Body of pancreas (tissue), 4 donors: Measurements from ENCODE around the gene SYNPO. TPM values are rescaled to one million over a fixed set of nuclear protein-coding genes. Genes with fewer than 3 reads are reported as not detected.

Experiments used
- ATAC-seq: fragments of 150-250 bp; one replicate; pipeline ENCODE4 v1.9.1; 2016
- DNase-seq, 4 donors: peaks; one replicate each; pipeline ENCODE4 v3.0.0-alpha.2; 2019
- H3K27ac ChIP-seq, 4 donors: fragments of 200-600 bp; sonication (generic); 1 replicate in 3 of 4; 2 replicates in 1 of 4; pipeline versions ENCODE4 v1.5.1 to v1.6.1; 2016 to 2019; ENCODE audit warnings: mild to moderate bottlenecking in 1 of 4, mixed read lengths in 1 of 4, moderate library complexity in 1 of 4
- H3K27me3 ChIP-seq, 2 donors: fragments of 200-600 bp; sonication (generic); one replicate each; pipeline ENCODE4 v1.6.0; 2016; ENCODE audit warnings: mild to moderate bottlenecking in 1 of 2
- H3K36me3 ChIP-seq, 2 donors: fragments of 200-600 bp; sonication (generic); replicated peaks in 1 of 2; 2 replicates each; pipeline ENCODE4 v1.5.1; 2016; ENCODE audit warnings: low read depth in 2 of 2; ENCODE audit not compliant: insufficient read depth in 1 of 2
- H3K4me1 ChIP-seq: fragments of 200-600 bp; sonication (generic); one replicate; pipeline ENCODE4 v1.6.0; 2016
- H3K4me3 ChIP-seq, 2 donors: fragments of 200-600 bp; sonication (generic); 1 replicate in 1 of 2; 2 replicates in 1 of 2; pipeline ENCODE4 v1.5.1; 2016 to 2019
- H3K9me3 ChIP-seq, 3 donors: fragments of 200-600 bp; sonication (generic); 1 replicate in 2 of 3; 2 replicates in 1 of 3; pipeline ENCODE4 v1.5.1; 2016
- POLR2A ChIP-seq, 3 donors: fragments of 450-650 bp; IDR thresholded peaks; one replicate each; pipeline ENCODE4 v1.6.1; 2016; ENCODE audit warnings: antibody characterized with exemption in 3 of 3, mild to moderate bottlenecking in 2 of 3
- WGBS, 2 donors: methylation state at CpG; one replicate each; pipeline ENCODE4 v1.1.5; 2017; 5-methylcytosine and 5-hydroxymethylcytosine counted together
- intact Hi-C: fragments of 100-400 bp; cut with DNase I; formaldehyde crosslinking; loops from one replicate; pipeline ENCODE4 v1.15.1; 2023
- total RNA-seq, 2 donors: library from RNA; depleted of rRNA; stranded (reverse); fragments of >200 nt; gene quantifications; one replicate each; pipeline ENCODE4 v1.1.0, GENCODE V29; 2016
- TF ChIP-seq, protein P1 (sequence below), 7 experiments: fragments of 450-650 bp in 4 of 7; fragments of 200-600 bp in 3 of 7; sonication (generic) in 3 of 7; IDR thresholded peaks; one replicate each; pipeline ENCODE4 v1.5.1; 2016 to 2019; ENCODE audit warnings: antibody characterized with exemption in 7 of 7

SYNPO gene
- total RNA-seq, 2 donors from 2014 or later: 18.4 to 40.9 TPM

DNA sequence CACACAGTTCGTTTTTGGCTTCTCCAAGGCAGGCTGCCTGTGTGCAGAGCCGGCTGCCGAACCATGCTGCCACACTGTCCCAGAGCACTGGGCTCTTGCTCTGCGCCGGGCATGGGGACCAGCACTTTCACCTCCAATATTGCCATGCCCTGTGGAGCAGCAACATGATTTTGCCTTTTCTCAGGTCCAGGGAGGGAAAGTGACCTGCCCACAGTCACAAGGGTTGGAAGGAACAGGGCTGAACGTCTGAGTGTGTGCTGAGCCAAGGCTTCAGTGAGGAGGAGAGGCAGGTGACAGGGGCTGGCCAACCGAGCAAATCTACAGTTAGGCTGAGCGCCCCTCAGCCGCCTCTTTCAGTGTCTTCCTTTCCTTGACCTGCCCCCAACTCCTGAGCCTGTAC is 34.0 kb upstream of the SYNPO start:
- Histone ChIP-seq H3K9me3 (no peaks in the 10 kb centered on the region), H3K36me3 (no peaks in the 10 kb centered on the region), H3K4me3 (no peak overlapping the region), H3K4me1 (peaks cover 3% of the 10 kb centered on the region), H3K27ac (no peak overlapping the region), H3K27me3 (no peaks in the 10 kb centered on the region)
- TF ChIP-seq, protein P1, sequence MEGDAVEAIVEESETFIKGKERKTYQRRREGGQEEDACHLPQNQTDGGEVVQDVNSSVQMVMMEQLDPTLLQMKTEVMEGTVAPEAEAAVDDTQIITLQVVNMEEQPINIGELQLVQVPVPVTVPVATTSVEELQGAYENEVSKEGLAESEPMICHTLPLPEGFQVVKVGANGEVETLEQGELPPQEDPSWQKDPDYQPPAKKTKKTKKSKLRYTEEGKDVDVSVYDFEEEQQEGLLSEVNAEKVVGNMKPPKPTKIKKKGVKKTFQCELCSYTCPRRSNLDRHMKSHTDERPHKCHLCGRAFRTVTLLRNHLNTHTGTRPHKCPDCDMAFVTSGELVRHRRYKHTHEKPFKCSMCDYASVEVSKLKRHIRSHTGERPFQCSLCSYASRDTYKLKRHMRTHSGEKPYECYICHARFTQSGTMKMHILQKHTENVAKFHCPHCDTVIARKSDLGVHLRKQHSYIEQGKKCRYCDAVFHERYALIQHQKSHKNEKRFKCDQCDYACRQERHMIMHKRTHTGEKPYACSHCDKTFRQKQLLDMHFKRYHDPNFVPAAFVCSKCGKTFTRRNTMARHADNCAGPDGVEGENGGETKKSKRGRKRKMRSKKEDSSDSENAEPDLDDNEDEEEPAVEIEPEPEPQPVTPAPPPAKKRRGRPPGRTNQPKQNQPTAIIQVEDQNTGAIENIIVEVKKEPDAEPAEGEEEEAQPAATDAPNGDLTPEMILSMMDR (IDR thresholded peaks at IDR 0.05): no peak
- WGBS, 2 donors: 74 to 89% methylated on average over 6 to 9 of the region's 9 CpGs
- ATAC-seq (no peak), DNase-seq (no peak)
- intact Hi-C loops: no loop called here

DNA sequence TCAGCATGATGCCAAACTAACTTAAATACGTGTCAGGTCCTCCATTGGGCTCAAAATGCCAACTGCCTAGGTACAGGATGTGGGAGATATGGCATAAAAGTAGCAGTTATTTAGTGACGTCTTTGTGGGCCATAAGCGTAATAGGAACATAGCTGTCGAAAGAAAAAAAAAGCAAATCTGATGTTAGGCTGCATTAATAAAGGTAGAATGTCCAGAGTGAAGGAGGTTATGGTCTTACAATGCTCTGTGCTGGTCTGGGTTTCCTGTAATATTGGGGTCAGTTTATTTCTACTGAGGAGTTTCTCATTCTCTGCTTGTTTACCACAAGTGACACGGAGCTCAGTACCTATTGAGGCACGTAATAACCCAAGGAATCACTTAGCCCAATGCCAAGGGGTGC is 33.4 kb upstream of the SYNPO start:
- Histone ChIP-seq H3K36me3 (no peaks in the 10 kb centered on the region), H3K4me1 (peaks cover 9% of the 10 kb centered on the region), H3K4me3 (no peak overlapping the region), H3K9me3 (no peaks in the 10 kb centered on the region), H3K27me3 (no peaks in the 10 kb centered on the region), H3K27ac (no peak overlapping the region)
- no peak for ATAC-seq
- no peak for DNase-seq
- intact Hi-C loops: no loop called here
- TF ChIP-seq, protein P1 (IDR thresholded peaks at IDR 0.05): no peak
- TF ChIP-seq POLR2A (IDR thresholded peaks at IDR 0.05): no peak
- 89 to 90% methylated on average over 6 of the region's 6 CpGs for WGBS, 2 donors

GRCh38 chr5:150607991-150608390 is 32.5 kb upstream of the SYNPO start:
- DNase-seq: no peak
- intact Hi-C loops: no loop called here
- no peak for TF ChIP-seq POLR2A (IDR thresholded peaks at IDR 0.05)
- TF ChIP-seq, protein P1 (IDR thresholded peaks at IDR 0.05): no peak
- Histone ChIP-seq H3K27me3 (no peaks in the 10 kb centered on the region), H3K27ac (no peak overlapping the region), H3K36me3 (no peaks in the 10 kb centered on the region), H3K4me1 (peaks cover 18% of the 10 kb centered on the region), H3K4me3 (no peak overlapping the region), H3K9me3 (no peaks in the 10 kb centered on the region)
- ATAC-seq: no peak
- WGBS, 2 donors: 94 to 95% methylated on average over 4 of the region's 4 CpGs

GRCh38 chr5:150608991-150609390 is 31.5 kb upstream of the SYNPO start:
- peaks cover 28% of the 10 kb centered on the region for H3K4me1 ChIP-seq
- H3K36me3 ChIP-seq: no peaks in the 10 kb centered on the region
- TF ChIP-seq, protein P1 (IDR thresholded peaks at IDR 0.05): no peak
- no peak overlapping the region for H3K4me3 ChIP-seq
- H3K27me3 ChIP-seq: no peaks in the 10 kb centered on the region
- DNase-seq: no peak
- no peak overlapping the region for H3K27ac ChIP-seq
- intact Hi-C loops: no loop called here
- ATAC-seq: no peak
- WGBS, 2 donors: 69 to 98% methylated on average over 5 of the region's 5 CpGs
- H3K9me3 ChIP-seq: no peaks in the 10 kb centered on the region

DNA sequence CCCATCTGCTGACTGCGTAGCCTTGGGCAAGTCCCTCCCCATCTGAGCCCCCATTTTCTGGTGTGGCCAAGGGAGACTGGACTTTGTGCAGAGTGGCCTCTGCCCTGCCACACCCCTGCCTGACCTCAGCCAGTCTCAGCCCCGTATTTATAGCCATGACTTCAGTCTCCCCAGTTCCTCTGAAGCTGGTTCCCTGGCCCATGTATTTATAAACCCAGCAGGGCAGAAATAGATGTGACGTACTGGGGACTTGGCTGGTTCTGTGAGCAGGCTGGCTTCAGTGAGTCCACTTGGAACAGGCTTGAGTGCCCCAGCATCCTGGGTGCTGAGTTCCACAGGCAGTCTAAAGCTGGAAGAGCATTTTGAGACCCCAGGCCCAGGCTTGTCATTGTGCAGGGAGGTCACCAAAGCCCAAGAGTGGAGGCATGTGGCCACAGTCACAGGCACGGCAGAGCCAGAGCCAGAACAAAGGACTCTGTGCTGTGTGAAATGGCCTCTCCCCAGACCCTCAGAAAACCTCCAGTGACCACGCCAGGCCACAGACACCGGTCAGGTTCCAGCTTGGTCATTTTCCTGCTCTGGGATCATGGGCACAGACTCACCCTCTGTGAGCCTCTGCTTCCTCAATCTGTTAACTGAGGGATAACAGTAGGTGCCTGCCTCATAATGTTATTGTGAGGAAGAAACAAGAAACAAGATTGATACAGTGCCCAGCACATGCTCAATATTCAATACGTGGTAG is 30.4 kb upstream of the SYNPO start:
- Histone ChIP-seq H3K27ac (peak overlapping the region in 1 of 4 donors; percentile 5), H3K4me1 (peaks cover 38% of the 10 kb centered on the region), H3K4me3 (no peak overlapping the region), H3K9me3 (no peaks in the 10 kb centered on the region), H3K36me3 (no peaks in the 10 kb centered on the region), H3K27me3 (no peaks in the 10 kb centered on the region)
- no peak for TF ChIP-seq POLR2A (IDR thresholded peaks at IDR 0.05)
- TF ChIP-seq, protein P1 (IDR thresholded peaks at IDR 0.05): no peak
- intact Hi-C loops: no loop called here
- no peak for ATAC-seq
- 73 to 74% methylated on average over 4 to 7 of the region's 7 CpGs for WGBS, 2 donors
- DNase-seq: no peak
